Astrocyte (in vitro differentiated cells and primary cell): Measurements from ENCODE around the gene CDH11.

ENCODE experiments used
- EZH2 ChIP-seq: IDR thresholded peaks from 2 replicates; pipeline ENCODE4 v1.6.1; 2012; ENCODE audit warnings: mild to moderate bottlenecking, low read length, inconsistent platforms; ENCODE audit not compliant: insufficient read depth
- TF ChIP-seq, protein P1 (sequence below): IDR thresholded peaks from 2 replicates; pipeline ENCODE4 v1.5.1; 2011; ENCODE audit warnings: low read depth, mild to moderate bottlenecking, inconsistent platforms, low read length, moderate library complexity; ENCODE audit not compliant: insufficient read depth

DNA sequence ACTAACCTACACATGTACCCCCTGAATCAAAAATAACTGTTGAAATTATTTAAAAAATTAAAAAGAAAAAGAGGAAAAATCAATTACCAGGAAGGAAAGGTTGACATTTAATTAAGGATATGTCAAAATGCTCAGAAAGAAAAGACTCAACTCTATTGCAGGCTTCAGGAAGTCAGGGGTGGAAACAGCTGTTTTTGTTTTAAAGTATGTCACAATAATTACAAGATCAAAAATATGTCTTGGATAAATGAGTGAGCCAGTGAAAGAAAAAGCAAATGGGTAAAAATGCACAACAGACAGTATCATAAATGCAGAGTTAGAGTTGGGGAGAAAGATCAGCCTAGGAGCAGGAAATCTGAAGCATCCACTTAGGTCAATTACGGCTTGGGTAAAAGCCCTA is 146.0 kb downstream of the CDH11 start:
- TF ChIP-seq, protein P1, sequence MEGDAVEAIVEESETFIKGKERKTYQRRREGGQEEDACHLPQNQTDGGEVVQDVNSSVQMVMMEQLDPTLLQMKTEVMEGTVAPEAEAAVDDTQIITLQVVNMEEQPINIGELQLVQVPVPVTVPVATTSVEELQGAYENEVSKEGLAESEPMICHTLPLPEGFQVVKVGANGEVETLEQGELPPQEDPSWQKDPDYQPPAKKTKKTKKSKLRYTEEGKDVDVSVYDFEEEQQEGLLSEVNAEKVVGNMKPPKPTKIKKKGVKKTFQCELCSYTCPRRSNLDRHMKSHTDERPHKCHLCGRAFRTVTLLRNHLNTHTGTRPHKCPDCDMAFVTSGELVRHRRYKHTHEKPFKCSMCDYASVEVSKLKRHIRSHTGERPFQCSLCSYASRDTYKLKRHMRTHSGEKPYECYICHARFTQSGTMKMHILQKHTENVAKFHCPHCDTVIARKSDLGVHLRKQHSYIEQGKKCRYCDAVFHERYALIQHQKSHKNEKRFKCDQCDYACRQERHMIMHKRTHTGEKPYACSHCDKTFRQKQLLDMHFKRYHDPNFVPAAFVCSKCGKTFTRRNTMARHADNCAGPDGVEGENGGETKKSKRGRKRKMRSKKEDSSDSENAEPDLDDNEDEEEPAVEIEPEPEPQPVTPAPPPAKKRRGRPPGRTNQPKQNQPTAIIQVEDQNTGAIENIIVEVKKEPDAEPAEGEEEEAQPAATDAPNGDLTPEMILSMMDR: no peak
- no peak for TF ChIP-seq EZH2
